OCI-LY3 (cell line): ENCODE data around the gene CYFIP2.

Experiments
- CTCF ChIP-seq: fragments of 200-600, 300-600 bp; sonication (generic); IDR thresholded peaks from 2 replicates; pipeline ENCODE4 v1.5.1; 2014; ENCODE audit warnings: antibody characterized with exemption, low read length, low read depth
- EZH2phosphoT487 ChIP-seq: fragments of 200-600 bp; shearing (Covaris generic); IDR thresholded peaks from 2 replicates; pipeline ENCODE4 v1.6.1; 2018; ENCODE audit warnings: antibody characterized with exemption, mixed run types, low read depth

- TF ChIP-seq CTCF (no peak), EZH2phosphoT487 (no peak)
These were observed 18.7 kb downstream of the CYFIP2 start for GRCh38 chr5:157284458-157285212.
